ENCODE measurements around the gene CACNA1F.

CACNA1F gene

GRCh38 chrX:49226946-49227345 is 6.2 kb downstream of the CACNA1F start:
- no peak for DNase-seq

DNA sequence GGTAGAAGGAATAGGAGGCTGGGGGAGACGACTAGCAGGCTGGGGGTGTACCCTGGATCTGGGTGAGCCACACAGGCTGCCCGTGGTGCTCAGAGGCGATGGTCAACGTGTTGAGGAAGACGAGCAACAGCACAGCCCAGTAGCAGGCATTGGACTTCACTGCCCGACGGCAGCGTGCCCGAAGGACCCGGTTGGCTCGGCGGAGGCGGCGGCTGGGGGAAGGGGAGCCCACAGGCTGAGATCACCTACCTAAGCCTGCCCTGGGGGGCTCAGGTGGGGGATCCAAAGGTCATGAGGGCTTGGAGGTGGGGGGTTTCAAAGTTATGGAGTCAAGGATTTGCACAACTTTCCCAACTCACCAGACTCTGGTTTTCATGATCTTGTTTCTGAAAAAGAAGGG is 7.3 kb downstream of the CACNA1F start:
- DNase-seq = no peak

DNA sequence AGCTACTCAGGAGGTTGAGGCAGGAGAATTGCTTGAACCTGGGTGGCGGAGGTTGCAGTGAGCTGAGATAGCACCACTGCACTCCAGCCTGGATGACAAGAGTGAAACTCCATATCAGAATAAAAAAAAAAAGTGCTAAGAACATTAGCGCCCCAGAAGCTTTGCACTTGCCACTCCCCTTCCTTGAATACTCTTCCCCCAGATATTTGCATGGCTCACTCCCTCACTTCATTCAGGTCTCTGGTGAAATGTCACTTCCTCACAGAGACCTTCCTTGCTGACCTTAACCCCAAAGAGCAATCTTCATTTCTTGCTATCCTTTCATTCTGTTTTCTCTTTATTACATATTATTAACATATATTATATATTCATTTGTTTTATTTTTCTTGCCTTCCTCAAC is 11.3 kb downstream of the CACNA1F start:
- no peak for DNase-seq

- no peak for DNase-seq
Measured at GRCh38 chrX:49220100-49220499, 13.0 kb downstream of the CACNA1F start.

GRCh38 chrX:49214996-49215526 is 18.1 kb downstream of the CACNA1F start:
- no peak for DNase-seq

DNA sequence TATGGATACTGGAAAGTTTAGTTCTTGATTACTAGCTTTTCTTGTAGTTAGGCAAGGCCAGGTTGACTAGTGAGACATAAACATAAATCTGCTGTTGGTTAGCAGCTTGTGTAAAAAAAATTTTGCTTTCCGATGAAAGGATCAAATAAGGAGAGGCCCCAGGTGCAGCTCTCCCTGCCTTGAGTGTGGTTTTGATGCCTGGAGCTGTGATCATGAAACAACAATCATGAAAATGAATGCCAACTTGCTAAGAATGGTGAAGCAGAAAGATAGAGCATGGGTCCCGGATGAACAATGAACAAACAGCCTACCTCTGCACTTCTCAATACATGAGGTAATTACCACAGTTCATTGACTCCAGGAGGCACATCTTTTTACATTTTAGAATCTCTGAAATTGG is 18.7 kb downstream of the CACNA1F start:
- no peak for DNase-seq

GRCh38 chrX:49212861-49213260 is 20.3 kb downstream of the CACNA1F start:
- no peak for DNase-seq

- DNase-seq = no peak
Measured at GRCh38 chrX:49212209-49212608, 20.9 kb downstream of the CACNA1F start.

DNA sequence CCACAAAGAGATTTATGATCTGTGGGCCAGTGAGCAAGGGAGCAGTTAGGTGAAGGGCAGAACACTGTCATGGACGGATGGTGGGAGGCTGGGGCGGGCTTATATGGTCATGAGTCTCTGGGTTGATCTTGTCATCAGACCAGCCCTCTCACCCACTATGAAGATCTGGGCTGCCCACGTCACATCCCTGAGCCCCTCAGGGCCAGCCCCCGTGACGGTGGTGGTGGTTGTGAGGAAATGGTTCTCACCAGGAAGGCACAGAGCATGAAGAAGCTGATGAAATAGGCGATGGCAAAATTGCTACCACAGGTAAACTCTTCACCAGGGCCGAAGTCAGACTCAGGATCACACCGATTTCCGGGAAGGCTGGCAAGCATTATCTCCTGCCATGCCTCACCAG is 22.1 kb downstream of the CACNA1F start:
- no peak for DNase-seq

- DNase-seq = no peak
Measured at GRCh38 chrX:49210406-49210805, 22.7 kb downstream of the CACNA1F start.

DNA sequence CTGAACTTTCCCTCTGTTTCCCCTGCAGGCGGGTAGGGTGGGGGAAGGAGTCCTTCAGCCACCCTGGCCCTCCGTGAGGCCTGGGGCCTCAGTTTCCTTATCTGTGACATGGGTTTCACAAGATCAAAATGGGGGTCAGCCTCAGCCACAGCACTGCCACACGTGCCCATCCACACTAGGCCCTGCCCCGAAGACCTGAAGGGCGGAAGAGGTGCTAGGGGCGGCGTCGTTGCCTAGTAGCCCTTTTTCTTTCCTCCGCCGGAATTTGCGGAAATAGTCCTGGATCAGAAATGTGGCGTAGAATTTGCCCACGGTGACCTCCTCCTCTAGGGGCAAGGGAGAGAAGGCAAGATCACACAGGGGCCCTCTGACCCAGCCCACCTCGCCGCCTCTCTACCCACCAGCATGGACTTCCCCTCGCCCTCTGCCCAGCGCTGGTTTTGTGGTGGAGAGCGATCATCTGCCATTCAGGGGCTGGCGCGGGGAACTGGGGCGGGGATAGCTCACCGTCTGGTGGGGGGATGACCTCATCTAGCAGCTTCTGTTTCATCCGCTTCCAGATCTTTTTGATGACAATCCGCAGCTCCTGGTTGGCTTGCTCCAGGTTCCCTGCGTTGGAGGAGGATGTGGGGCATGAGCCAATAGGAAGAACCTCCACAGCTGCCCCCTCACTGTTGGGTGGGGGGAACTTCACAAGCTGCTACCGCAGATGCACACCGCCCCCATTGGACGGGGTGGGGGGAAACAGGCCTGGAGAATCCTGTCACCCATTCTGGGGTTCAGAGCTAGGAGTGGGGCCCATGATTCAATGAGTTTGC is 23.5 kb downstream of the CACNA1F start:
- peak; percentile 11 for DNase-seq

DNA sequence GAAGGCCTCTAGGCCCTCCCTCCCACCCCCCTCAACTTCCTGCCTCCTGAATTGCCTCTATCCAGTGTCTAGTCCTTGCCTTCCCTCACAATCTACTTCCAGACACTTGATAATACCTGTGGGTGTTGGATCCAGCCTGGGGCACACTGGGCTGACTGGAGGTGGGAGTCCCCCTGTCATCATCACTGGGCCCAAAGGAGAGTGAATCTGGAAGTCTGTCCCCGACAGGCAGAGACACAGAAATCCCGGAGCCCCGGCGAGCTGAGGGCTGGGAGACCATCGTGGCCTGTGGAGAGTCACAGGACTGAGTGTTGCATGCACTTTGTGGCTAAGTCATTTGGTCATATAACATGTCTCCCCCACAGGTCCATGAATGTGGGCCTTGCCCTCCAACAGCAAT is 24.7 kb downstream of the CACNA1F start:
- DNase-seq = no peak

GRCh38 chrX:49206543-49206942 is 26.6 kb downstream of the CACNA1F start:
- DNase-seq = no peak

DNA sequence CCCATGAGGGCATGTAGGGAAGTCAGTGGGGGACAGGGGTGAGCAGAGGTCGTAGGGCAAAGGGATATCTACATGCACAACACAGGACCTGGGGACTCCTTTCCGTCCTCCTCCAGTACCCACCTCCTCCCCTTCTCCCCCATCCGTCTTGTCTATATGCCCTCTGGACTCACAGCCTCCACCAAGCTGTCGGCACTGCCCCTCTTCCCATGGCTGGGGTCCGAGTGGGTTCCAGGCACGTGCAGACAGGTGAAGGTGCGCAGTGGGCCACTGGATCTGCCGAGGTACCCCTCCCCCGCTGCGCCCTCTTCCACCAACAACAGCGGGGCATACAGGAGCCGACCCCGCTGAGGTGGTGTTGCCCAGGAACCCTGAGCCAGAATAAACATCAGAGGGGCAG is 27.7 kb downstream of the CACNA1F start:
- DNase-seq = no peak

- DNase-seq = no peak
Measured at GRCh38 chrX:49204709-49205108, 28.4 kb downstream of the CACNA1F start.

GRCh38 chrX:49204017-49204416 is 29.1 kb downstream of the CACNA1F start:
- DNase-seq = no peak

- no peak for DNase-seq
Measured at GRCh38 chrX:49203536-49203935, 29.6 kb downstream of the CACNA1F start.

DNA sequence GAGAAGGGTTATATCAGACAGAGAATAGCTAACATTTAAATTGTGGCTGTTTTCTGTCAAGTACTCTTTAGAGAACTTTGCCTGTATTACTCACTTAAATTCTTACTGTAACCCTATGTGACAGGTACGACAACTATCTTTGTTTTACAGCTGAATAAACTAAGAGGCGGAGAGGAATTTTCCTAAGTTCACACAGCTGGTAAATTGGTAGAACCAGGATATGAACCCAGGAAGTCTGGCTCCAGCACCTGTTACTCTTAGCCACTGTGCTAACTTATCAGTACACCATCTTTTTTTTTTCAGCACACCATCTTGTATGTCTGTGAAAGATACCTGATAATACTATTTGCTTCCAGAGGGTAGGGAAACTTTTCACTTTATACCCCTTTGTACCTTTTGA is 31.1 kb downstream of the CACNA1F start:
- DNase-seq = no peak

DNA sequence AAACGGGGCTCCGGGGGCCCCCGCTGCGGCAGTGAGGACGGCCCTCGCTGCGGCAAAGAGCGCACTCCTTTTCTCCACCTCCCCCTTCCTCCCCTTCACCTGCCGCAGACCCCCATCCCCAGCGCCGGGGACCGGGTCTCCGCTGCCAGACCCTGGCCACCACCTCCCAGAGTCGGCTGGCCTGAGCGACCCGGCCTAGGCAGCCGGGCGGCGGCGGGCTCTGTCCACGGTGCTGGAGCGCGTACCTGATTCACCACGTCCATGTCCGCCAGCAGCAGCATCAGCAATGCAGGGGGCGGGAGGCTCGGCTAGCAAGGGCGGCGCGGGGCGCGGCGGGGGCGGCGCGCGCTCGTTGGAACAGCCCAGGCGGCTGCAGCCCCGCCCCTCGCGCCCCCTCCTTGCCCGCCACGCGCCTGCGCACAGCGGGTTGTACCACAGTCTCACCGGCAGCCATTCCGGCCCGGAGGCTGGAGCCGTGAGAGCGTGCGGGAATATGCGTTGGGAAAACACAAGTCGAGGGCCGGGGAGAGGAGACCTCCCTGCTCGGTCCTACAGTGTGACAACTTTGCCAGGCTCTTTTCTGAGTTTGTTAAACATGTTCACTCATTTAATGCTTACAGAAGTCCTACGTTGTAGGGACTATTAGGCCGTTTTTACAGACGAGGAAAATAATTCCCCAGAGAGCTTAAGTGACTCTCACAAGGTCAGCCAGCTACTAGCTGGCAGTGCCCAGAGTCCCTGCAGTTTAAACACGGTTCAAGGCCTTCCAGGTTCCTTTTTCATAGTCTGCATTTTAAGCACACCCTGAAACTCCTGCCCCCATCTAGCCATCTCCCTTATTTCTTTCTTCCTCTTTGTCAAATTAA is 33.0 kb downstream of the CACNA1F start, which contains the start of gene SYP:
TSS of gene SYP (minus strand) at position 288 of the 866 bp plus-strand sequence. CDS start at position 281, 7 bp downstream.
- DNase-seq = peak; percentile 86

DNA sequence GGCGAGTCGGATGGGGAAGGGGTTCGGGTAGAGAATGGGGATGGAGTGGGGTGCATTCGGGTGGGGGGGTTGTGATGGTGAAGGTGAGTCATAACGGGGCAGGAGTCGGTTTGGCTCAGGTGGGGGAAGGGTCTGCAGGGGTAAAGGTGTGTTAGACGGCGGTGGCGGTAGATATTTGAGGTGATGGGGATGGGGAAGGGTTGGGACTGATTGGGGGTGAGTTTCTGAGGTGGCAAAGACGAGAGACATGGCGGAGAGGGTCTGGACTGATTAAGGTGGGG is 33.9 kb downstream of the CACNA1F start:
- DNase-seq = no peak

DNA sequence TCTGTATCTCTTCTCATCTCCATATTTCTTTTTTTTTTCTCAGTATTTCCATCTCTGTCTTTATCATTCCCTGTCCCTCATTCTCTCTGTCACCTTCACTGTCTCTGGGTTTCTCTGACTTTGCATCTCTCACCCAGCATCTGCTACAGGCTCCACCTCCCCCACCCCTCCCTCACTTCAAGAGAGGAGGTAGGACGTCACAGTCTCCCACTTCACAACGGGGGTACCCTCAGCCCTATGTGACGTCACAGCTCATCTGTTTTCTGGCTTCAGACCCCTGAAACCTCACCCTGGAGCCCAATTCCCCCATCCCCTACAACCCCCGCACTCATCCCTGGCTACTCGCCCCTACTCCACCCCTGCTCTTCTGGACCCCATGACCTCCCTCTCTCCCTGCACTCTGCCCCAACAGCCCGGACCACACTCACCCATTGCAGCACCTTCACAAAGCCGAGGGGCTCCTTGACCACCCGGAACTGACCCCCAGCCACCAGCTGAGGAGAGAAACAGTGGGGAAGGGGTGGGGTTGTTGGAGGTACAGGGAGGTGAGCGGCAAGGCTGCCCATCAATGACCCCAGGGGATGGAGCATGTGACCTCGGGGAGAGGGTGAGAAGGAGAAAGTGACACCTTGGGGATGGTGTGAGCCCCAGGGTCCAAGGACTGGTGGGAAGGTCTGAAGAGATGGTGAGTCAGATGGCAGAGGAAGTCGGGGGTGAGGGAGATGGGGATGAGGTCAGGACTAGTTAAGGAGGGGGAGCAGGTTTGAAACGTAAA is 34.4 kb downstream of the CACNA1F start:
- no peak for DNase-seq

- no peak for DNase-seq
Measured at GRCh38 chrX:49197543-49198087, 35.5 kb downstream of the CACNA1F start.

GRCh38 chrX:49193542-49193964 is 39.6 kb downstream of the CACNA1F start:
- no peak for DNase-seq

All from fibroblast of upper back skin (primary cell).